SK-N-SH treated with all-trans-retinoic acid at 6 μM for 48 hours (cell line): ENCODE measurements around the gene FRYL.

Experiments
- ARNTL ChIP-seq: fragments of 450-650 bp; formaldehyde crosslinking; IDR thresholded peaks from 2 replicates; pipeline ENCODE4 v1.5.0; 2020; ENCODE audit warnings: low read depth, mild to moderate bottlenecking, moderate library complexity, borderline replicate concordance
- BACH2 ChIP-seq: fragments of 250-450 bp; sonication (Bioruptor Pico); IDR thresholded peaks from 2 replicates; pipeline ENCODE4 v1.9.0; 2021; ENCODE audit warnings: mild to moderate bottlenecking, borderline replicate concordance
- CSDC2 ChIP-seq: fragments of 250-450 bp; sonication (Bioruptor Pico); IDR thresholded peaks from 2 replicates; pipeline ENCODE4 v1.5.0; 2020; ENCODE audit warnings: mild to moderate bottlenecking, moderate library complexity
- CSRNP3 ChIP-seq: fragments of 250-450 bp; sonication (Bioruptor Pico); IDR thresholded peaks from 2 replicates; pipeline ENCODE4 v1.5.1; 2021; ENCODE audit warnings: mild to moderate bottlenecking, moderate library complexity
- POU6F1 ChIP-seq: fragments of 250-450 bp; sonication (Bioruptor Pico); IDR thresholded peaks from 2 replicates; pipeline ENCODE4 v1.8.0; 2021; ENCODE audit warnings: low read depth, mild to moderate bottlenecking, moderate library complexity, borderline replicate concordance
- PPARA ChIP-seq: fragments of 250-450 bp; sonication (Bioruptor Pico); IDR thresholded peaks from 2 replicates; pipeline ENCODE4 v1.5.0; 2020; ENCODE audit warnings: mild to moderate bottlenecking, borderline replicate concordance
- TCF4 ChIP-seq: fragments of 250-450 bp; sonication (Bioruptor Pico); IDR thresholded peaks from 2 replicates; pipeline ENCODE4 v1.8.0; 2021; ENCODE audit warnings: mild to moderate bottlenecking, moderate library complexity, borderline replicate concordance
- ZFP3 ChIP-seq: fragments of 250-450 bp; sonication (Bioruptor Pico); IDR thresholded peaks from 2 replicates; pipeline ENCODE4 v1.5.0; 2020; ENCODE audit warnings: mild to moderate bottlenecking, moderate library complexity
- ZNF8 ChIP-seq: fragments of 450-650 bp; formaldehyde crosslinking; IDR thresholded peaks from 2 replicates; pipeline ENCODE4 v1.5.0; 2020; ENCODE audit warnings: mild to moderate bottlenecking, moderate library complexity

- TF ChIP-seq CSDC2 (CRISPR knock-in tag) (no peak), BACH2 (CRISPR knock-in tag) (no peak), CSRNP3 (CRISPR knock-in tag) (no peak), POU6F1 (CRISPR knock-in tag) (no peak), ZNF8 (CRISPR knock-in tag) (no peak), TCF4 (no peak), ZFP3 (CRISPR knock-in tag) (no peak), PPARA (no peak), ARNTL (CRISPR knock-in tag) (no peak)
Measured at GRCh38 chr4:48698029-48698971, 81.8 kb downstream of the FRYL start.
